KBM-7 (cell line): Measurements from ENCODE around the gene MMP28.

ENCODE experiments used
- DNase-seq: peaks from one replicate; pipeline ENCODE4 v3.0.0-alpha.2; 2015
- in situ Hi-C: fragments of 300-500 bp; cut with MboI; formaldehyde crosslinking; loops from 2 replicates; pipeline ENCODE4 v1.14.3; 2020; ENCODE audit warnings: low sequenced_read_pairs, low pct_unique_long_range_greater_than_20kb, mixed read lengths

The MMP28 gene

GRCh38 chr17:35748341-35748841 lies 47.0 kb downstream of the MMP28 start:
- in situ Hi-C loops = loop anchor here (25.0 kb wide), 1 partner anchor 586 kb away; no protein-coding TSS in a partner anchor

GRCh38 chr17:35747540-35748017 lies 47.9 kb downstream of the MMP28 start:
- peak; percentile 90 for DNase-seq
- in situ Hi-C loops = loop anchor here (25.0 kb wide), 1 partner anchor 585 kb away; no protein-coding TSS in a partner anchor

More at GRCh38 chr17:35748341-35748841, 47.0 kb downstream of the MMP28 start:
- DNase-seq = no peak

GRCh38 chr17:35745749-35746320 lies 49.6 kb downstream of the MMP28 start:
- in situ Hi-C loops = loop anchor here (25.0 kb wide), 1 partner anchor 584 kb away; no protein-coding TSS in a partner anchor

GRCh38 chr17:35745246-35745645 lies 50.2 kb downstream of the MMP28 start:
- DNase-seq = no peak
- in situ Hi-C loops = loop anchor here (25.0 kb wide), 1 partner anchor 583 kb away; no protein-coding TSS in a partner anchor

More at GRCh38 chr17:35745749-35746320, 49.6 kb downstream of the MMP28 start:
- DNase-seq = no peak

GRCh38 chr17:35744830-35745229 lies 50.6 kb downstream of the MMP28 start:
- DNase-seq = no peak

GRCh38 chr17:35743626-35744328 lies 51.7 kb downstream of the MMP28 start:
- DNase-seq = peak; percentile 85
- in situ Hi-C loops = loop anchor here (25.0 kb wide), 1 partner anchor 581 kb away; no protein-coding TSS in a partner anchor

More at GRCh38 chr17:35744830-35745229, 50.6 kb downstream of the MMP28 start:
- in situ Hi-C loops = loop anchor here (25.0 kb wide), 1 partner anchor 583 kb away; no protein-coding TSS in a partner anchor

- DNase-seq = no peak
- in situ Hi-C loops = loop anchor here (25.0 kb wide), 1 partner anchor 581 kb away; no protein-coding TSS in a partner anchor
Observed at GRCh38 chr17:35742896-35743477, 52.5 kb downstream of the MMP28 start.

GRCh38 chr17:35742496-35742895 lies 52.9 kb downstream of the MMP28 start:
- in situ Hi-C loops = loop anchor here (25.0 kb wide), 1 partner anchor 580 kb away; no protein-coding TSS in a partner anchor
- DNase-seq = no peak

GRCh38 chr17:35740997-35741931 lies 54.2 kb downstream of the MMP28 start:
- no peak for DNase-seq
- in situ Hi-C loops = loop anchor here (25.0 kb wide), 1 partner anchor 579 kb away; no protein-coding TSS in a partner anchor

- no peak for DNase-seq
- in situ Hi-C loops = loop anchor here (25.0 kb wide), 1 partner anchor 578 kb away; no protein-coding TSS in a partner anchor
Observed at GRCh38 chr17:35740216-35740615, 55.2 kb downstream of the MMP28 start.

GRCh38 chr17:35738519-35739133 lies 56.8 kb downstream of the MMP28 start:
- no peak for DNase-seq
- in situ Hi-C loops = loop anchor here (25.0 kb wide), 1 partner anchor 576 kb away; no protein-coding TSS in a partner anchor

GRCh38 chr17:35736236-35736635 lies 59.2 kb downstream of the MMP28 start:
- no peak for DNase-seq
- in situ Hi-C loops = loop anchor here (25.0 kb wide), 1 partner anchor 574 kb away; no protein-coding TSS in a partner anchor

- DNase-seq = no peak
- in situ Hi-C loops = loop anchor here (25.0 kb wide), 1 partner anchor 573 kb away; no protein-coding TSS in a partner anchor
Observed at GRCh38 chr17:35735036-35735805, 60.2 kb downstream of the MMP28 start.

- in situ Hi-C loops = loop anchor here (25.0 kb wide), 1 partner anchor 572 kb away; no protein-coding TSS in a partner anchor
- DNase-seq = no peak
Observed at GRCh38 chr17:35734396-35734795, 61.0 kb downstream of the MMP28 start.

- in situ Hi-C loops = loop anchor here (25.0 kb wide), 1 partner anchor 571 kb away; no protein-coding TSS in a partner anchor
Observed at GRCh38 chr17:35733366-35733765, 62.1 kb downstream of the MMP28 start.

GRCh38 chr17:35732806-35733136 lies 62.7 kb downstream of the MMP28 start:
- DNase-seq = no peak
- in situ Hi-C loops = loop anchor here (25.0 kb wide), 1 partner anchor 570 kb away; no protein-coding TSS in a partner anchor

More at GRCh38 chr17:35733366-35733765, 62.1 kb downstream of the MMP28 start:
- DNase-seq = no peak
